ENCODE results near the gene CDH2. TPM values are rescaled to one million over a fixed set of nuclear protein-coding genes. Genes with fewer than 3 reads are reported as not detected.

CDH2 gene
- total and polyA plus RNA-seq, 7 donors, result 0.04 to 4.8 (median 0.52) TPM

GRCh38 chr18:28065031-28065792 lies 111.7 kb downstream of the CDH2 start:
- no peak for ATAC-seq
- intact Hi-C loops (cut with DNase I), result no loop called here
- no peak overlapping the region for H3K4me3 ChIP-seq
- WGBS, 3 donors, result 68 to 72% (median 70%) methylated on average over 4 of the region's 4 CpGs
- no peak overlapping the region for H3K27ac ChIP-seq
- no peaks in the 10 kb centered on the region for H3K36me3 ChIP-seq (ENCODE audit: insufficient read depth in 1 of 2, low read depth in 1 of 2)
- no peak for DNase-seq
- H3K4me1 ChIP-seq, result no peaks in the 10 kb centered on the region
- H3K27me3 ChIP-seq (ENCODE audit: insufficient read depth in 3 of 3, low read length in 2 of 3), result peaks cover 0 to 2% (median 0%) of the 10 kb centered on the region in 3 donors
- H3K9me3 ChIP-seq, result no peaks in the 10 kb centered on the region
- TF ChIP-seq CTCF (IDR thresholded peaks at IDR 0.05), result no peak

- intact Hi-C loops (cut with DNase I), result no loop called here
- no peak for ATAC-seq
- no peak for TF ChIP-seq CTCF (IDR thresholded peaks at IDR 0.05)
- H3K27me3 ChIP-seq (ENCODE audit: insufficient read depth in 3 of 3, low read length in 2 of 3), result peaks cover 0 to 2% (median 0%) of the 10 kb centered on the region in 3 donors
- no peak overlapping the region for H3K27ac ChIP-seq
- H3K9me3 ChIP-seq, result no peaks in the 10 kb centered on the region
- no peaks in the 10 kb centered on the region for H3K4me1 ChIP-seq
- H3K4me3 ChIP-seq, result no peak overlapping the region
- DNase-seq, result no peak
- H3K36me3 ChIP-seq (ENCODE audit: insufficient read depth in 1 of 2, low read depth in 1 of 2), result no peaks in the 10 kb centered on the region
- WGBS, 3 donors, result 21 to 28% (median 27%) methylated on average over 2 of the region's 2 CpGs
Observed at GRCh38 chr18:28063926-28064325, 113.0 kb downstream of the CDH2 start.

GRCh38 chr18:28063271-28063761 lies 113.6 kb downstream of the CDH2 start:
- ATAC-seq, result no peak
- intact Hi-C loops (cut with DNase I), result no loop called here
- TF ChIP-seq CTCF (IDR thresholded peaks at IDR 0.05), result no peak

GRCh38 chr18:28062443-28062842 lies 114.5 kb downstream of the CDH2 start:
- no peaks in the 10 kb centered on the region for H3K36me3 ChIP-seq (ENCODE audit: insufficient read depth in 1 of 2, low read depth in 1 of 2)
- intact Hi-C loops (cut with DNase I), result no loop called here
- no peak for ATAC-seq

More at GRCh38 chr18:28063271-28063761, 113.6 kb downstream of the CDH2 start:
- no peak for DNase-seq
- no peaks in the 10 kb centered on the region for H3K9me3 ChIP-seq
- no peak overlapping the region for H3K4me3 ChIP-seq
- H3K36me3 ChIP-seq (ENCODE audit: insufficient read depth in 1 of 2, low read depth in 1 of 2), result no peaks in the 10 kb centered on the region
- H3K27me3 ChIP-seq (ENCODE audit: insufficient read depth in 3 of 3, low read length in 2 of 3), result peaks cover 0 to 2% (median 0%) of the 10 kb centered on the region in 3 donors
- 20 to 22% (median 21%) methylated on average over 2 of the region's 2 CpGs for WGBS, 3 donors
- H3K27ac ChIP-seq, result no peak overlapping the region
- no peaks in the 10 kb centered on the region for H3K4me1 ChIP-seq

More at GRCh38 chr18:28062443-28062842, 114.5 kb downstream of the CDH2 start:
- no peak for TF ChIP-seq CTCF (IDR thresholded peaks at IDR 0.05)
- no peaks in the 10 kb centered on the region for H3K9me3 ChIP-seq
- no peaks in the 10 kb centered on the region for H3K4me1 ChIP-seq
- 88 to 91% (median 91%) methylated on average over 4 of the region's 4 CpGs for WGBS, 3 donors
- no peak for DNase-seq
- peaks cover 0 to 2% (median 0%) of the 10 kb centered on the region in 3 donors for H3K27me3 ChIP-seq (ENCODE audit: insufficient read depth in 3 of 3, low read length in 2 of 3)
- no peak overlapping the region for H3K4me3 ChIP-seq
- no peak overlapping the region for H3K27ac ChIP-seq
